ENCODE results near the gene ASCL3.

- TF ChIP-seq POLR2A (IDR thresholded peaks at IDR 0.05) = no peak
- TF ChIP-seq, protein P1, sequence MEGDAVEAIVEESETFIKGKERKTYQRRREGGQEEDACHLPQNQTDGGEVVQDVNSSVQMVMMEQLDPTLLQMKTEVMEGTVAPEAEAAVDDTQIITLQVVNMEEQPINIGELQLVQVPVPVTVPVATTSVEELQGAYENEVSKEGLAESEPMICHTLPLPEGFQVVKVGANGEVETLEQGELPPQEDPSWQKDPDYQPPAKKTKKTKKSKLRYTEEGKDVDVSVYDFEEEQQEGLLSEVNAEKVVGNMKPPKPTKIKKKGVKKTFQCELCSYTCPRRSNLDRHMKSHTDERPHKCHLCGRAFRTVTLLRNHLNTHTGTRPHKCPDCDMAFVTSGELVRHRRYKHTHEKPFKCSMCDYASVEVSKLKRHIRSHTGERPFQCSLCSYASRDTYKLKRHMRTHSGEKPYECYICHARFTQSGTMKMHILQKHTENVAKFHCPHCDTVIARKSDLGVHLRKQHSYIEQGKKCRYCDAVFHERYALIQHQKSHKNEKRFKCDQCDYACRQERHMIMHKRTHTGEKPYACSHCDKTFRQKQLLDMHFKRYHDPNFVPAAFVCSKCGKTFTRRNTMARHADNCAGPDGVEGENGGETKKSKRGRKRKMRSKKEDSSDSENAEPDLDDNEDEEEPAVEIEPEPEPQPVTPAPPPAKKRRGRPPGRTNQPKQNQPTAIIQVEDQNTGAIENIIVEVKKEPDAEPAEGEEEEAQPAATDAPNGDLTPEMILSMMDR (IDR thresholded peaks at IDR 0.05) = no peak
Observed at GRCh38 chr11:8948886-8949285, 6.1 kb upstream of the ASCL3 start.

Data from prostate gland (tissue), 2 donors.